Thyroid gland (tissue), 4 donors: Measurements from ENCODE around the gene RNF145.

Experiments used
- CTCF ChIP-seq, 6 experiments: fragments of 200-600 bp in 3 of 6; fragments of 450-650 bp in 3 of 6; sonication (generic) in 3 of 6; IDR thresholded peaks; one replicate each; pipeline ENCODE4 v1.5.1; 2016 to 2019; ENCODE audit warnings: antibody characterized with exemption in 6 of 6, mild to moderate bottlenecking in 2 of 6, inconsistent platforms in 1 of 6, moderate library complexity in 1 of 6
- POLR2A ChIP-seq, 2 donors: fragments of 450-650 bp; IDR thresholded peaks; one replicate each; pipeline ENCODE4 v1.6.1; 2017; ENCODE audit warnings: antibody characterized with exemption in 2 of 2, mild to moderate bottlenecking in 2 of 2, moderate library complexity in 1 of 2

- TF ChIP-seq CTCF (IDR thresholded peaks at IDR 0.05) = no peak
- no peak for TF ChIP-seq POLR2A (IDR thresholded peaks at IDR 0.05)
These were observed 29.6 kb downstream of the RNF145 start for GRCh38 chr5:159179529-159180305.
